Nephron progenitor cell (in vitro differentiated cells): Measurements from ENCODE around the gene NAP1L4.

Experiments
- DNase-seq: peaks from one replicate; pipeline ENCODE4 v3.0.0; 2021
- H3K27ac Mint-ChIP-seq: 2 replicates; pipeline ENCODE4 v1.8.0; 2021; ENCODE audit warnings: mild to moderate bottlenecking, moderate library complexity, mixed read lengths
- H3K27me3 Mint-ChIP-seq: 2 replicates; pipeline ENCODE4 v1.8.0; 2021; ENCODE audit warnings: mild to moderate bottlenecking, low read depth, mixed read lengths; ENCODE audit not compliant: poor library complexity
- H3K36me3 Mint-ChIP-seq: 2 replicates; pipeline ENCODE4 v1.8.0; 2021; ENCODE audit warnings: low read depth, mixed read lengths
- H3K4me1 Mint-ChIP-seq: 2 replicates; pipeline ENCODE4 v1.8.0; 2021; ENCODE audit warnings: mixed read lengths
- H3K4me3 Mint-ChIP-seq: 2 replicates; pipeline ENCODE4 v1.8.0; 2021; ENCODE audit warnings: mild to moderate bottlenecking, moderate library complexity, mixed read lengths
- H3K9me3 Mint-ChIP-seq: 2 replicates; pipeline ENCODE4 v1.8.0; 2021; ENCODE audit warnings: mild to moderate bottlenecking, moderate library complexity, mixed read lengths
- TF ChIP-seq, protein P1 (sequence below): fragments of 200-600 bp; sonication (generic); IDR thresholded peaks from 2 replicates; pipeline ENCODE4 v1.5.0; 2021; ENCODE audit warnings: antibody characterized with exemption

Gene NAP1L4, protein sequence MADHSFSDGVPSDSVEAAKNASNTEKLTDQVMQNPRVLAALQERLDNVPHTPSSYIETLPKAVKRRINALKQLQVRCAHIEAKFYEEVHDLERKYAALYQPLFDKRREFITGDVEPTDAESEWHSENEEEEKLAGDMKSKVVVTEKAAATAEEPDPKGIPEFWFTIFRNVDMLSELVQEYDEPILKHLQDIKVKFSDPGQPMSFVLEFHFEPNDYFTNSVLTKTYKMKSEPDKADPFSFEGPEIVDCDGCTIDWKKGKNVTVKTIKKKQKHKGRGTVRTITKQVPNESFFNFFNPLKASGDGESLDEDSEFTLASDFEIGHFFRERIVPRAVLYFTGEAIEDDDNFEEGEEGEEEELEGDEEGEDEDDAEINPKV

DNA sequence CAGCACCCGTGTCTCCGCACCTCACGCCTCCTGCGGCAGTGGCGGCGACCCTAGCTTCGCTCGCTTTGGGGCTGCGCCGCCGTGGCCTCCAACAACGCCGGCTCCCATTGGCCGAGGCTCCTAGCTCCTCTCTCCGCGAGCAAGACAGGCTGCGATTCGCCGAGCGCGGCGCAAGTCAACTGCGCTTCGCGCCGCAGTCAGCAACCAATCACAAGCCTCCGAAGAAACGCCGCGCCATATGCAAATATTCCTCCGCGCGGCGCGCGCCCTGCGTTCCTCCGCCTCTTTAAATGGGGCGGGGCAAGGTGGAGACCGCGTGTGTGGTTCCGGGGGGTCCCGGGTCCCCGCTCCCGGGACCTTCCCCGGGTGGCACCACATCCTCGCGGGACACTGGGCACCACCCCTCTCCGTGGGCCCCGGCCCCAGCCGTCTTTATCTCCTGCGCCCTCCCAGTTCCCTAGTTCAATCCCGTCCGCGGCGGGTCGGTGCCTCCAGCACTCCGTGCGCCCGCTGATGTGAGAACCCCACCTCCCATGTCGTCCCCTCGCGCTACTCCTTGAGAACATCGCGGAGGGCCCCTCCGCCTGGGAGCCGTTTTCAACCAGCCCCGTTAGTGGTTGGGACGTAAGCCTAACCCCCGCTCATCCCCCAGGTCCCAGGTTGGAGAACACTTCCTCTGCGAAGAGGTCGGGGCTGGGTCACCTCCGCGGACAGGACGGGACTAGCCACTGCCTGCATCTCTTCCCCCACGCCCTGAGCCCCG lies at the start of gene NAP1L4:
TSS of gene NAP1L4 (minus strand) at position 96 of the 763 bp plus-strand sequence. CDS start 13,109 bp downstream, outside the sequence.
- peak within 1 kb of the TSS; percentile 98 for H3K4me3 Mint-ChIP-seq
- no peaks in the 10 kb centered on the region for H3K9me3 Mint-ChIP-seq
- peaks cover 56% of the 10 kb centered on the region for H3K4me1 Mint-ChIP-seq
- TF ChIP-seq, protein P1, sequence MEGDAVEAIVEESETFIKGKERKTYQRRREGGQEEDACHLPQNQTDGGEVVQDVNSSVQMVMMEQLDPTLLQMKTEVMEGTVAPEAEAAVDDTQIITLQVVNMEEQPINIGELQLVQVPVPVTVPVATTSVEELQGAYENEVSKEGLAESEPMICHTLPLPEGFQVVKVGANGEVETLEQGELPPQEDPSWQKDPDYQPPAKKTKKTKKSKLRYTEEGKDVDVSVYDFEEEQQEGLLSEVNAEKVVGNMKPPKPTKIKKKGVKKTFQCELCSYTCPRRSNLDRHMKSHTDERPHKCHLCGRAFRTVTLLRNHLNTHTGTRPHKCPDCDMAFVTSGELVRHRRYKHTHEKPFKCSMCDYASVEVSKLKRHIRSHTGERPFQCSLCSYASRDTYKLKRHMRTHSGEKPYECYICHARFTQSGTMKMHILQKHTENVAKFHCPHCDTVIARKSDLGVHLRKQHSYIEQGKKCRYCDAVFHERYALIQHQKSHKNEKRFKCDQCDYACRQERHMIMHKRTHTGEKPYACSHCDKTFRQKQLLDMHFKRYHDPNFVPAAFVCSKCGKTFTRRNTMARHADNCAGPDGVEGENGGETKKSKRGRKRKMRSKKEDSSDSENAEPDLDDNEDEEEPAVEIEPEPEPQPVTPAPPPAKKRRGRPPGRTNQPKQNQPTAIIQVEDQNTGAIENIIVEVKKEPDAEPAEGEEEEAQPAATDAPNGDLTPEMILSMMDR: no peak
- peaks cover 6% of the 10 kb centered on the region for H3K27me3 Mint-ChIP-seq
- H3K27ac Mint-ChIP-seq: peak within 1 kb of the TSS; percentile 99
- DNase-seq: peak; percentile 98
- H3K36me3 Mint-ChIP-seq: peaks cover 9% of the 10 kb centered on the region

- Mint-ChIP-seq H3K36me3 (peaks cover 34% of the 10 kb centered on the region), H3K4me3 (no peak overlapping the region), H3K27me3 (no peaks in the 10 kb centered on the region), H3K27ac (peak overlapping the region; percentile 50), H3K4me1 (peaks cover 19% of the 10 kb centered on the region), H3K9me3 (no peaks in the 10 kb centered on the region)
- no peak for DNase-seq
- TF ChIP-seq, protein P1: no peak
These were observed 48.8 kb upstream of the NAP1L4 start for GRCh38 chr11:3040881-3041280.

DNA sequence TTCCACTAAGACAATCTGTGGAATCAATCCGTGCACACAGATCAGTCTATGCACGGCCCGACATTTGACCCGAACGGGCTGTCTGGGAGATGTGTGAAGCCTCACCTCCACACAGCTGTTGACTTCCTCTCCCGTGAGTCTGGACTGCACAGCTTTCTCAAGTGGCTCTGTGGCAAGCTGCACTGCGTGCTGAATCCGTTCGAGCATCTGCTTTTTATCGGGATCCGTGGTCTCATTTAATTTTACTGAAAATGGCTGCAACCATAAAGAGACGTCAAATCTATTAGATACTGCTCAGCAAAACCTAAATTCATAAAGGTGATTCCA lies 45.8 kb upstream of the NAP1L4 start:
- Mint-ChIP-seq H3K27me3 (no peaks in the 10 kb centered on the region), H3K27ac (no peak overlapping the region), H3K36me3 (peaks cover 32% of the 10 kb centered on the region), H3K4me1 (peaks cover 6% of the 10 kb centered on the region), H3K4me3 (no peak overlapping the region), H3K9me3 (no peaks in the 10 kb centered on the region)
- TF ChIP-seq, protein P1: no peak
- no peak for DNase-seq

GRCh38 chr11:3037040-3037944 lies 45.2 kb upstream of the NAP1L4 start:
- Mint-ChIP-seq H3K4me1 (peaks cover under 1% of the 10 kb centered on the region), H3K9me3 (no peaks in the 10 kb centered on the region), H3K27ac (no peak overlapping the region), H3K4me3 (no peak overlapping the region), H3K36me3 (peaks cover 38% of the 10 kb centered on the region), H3K27me3 (no peaks in the 10 kb centered on the region)
- TF ChIP-seq, protein P1: peak; percentile 89
- peak; percentile 88 for DNase-seq

GRCh38 chr11:3036419-3036818 lies 44.3 kb upstream of the NAP1L4 start:
- Mint-ChIP-seq H3K4me1 (no peaks in the 10 kb centered on the region), H3K27me3 (no peaks in the 10 kb centered on the region), H3K27ac (no peak overlapping the region), H3K9me3 (no peaks in the 10 kb centered on the region), H3K4me3 (no peak overlapping the region), H3K36me3 (peaks cover 35% of the 10 kb centered on the region)
- TF ChIP-seq, protein P1: no peak
- no peak for DNase-seq
